K562 (cell line): ENCODE measurements around the gene POSTN. TPM values are rescaled to one million over a fixed set of nuclear protein-coding genes. Genes with fewer than 3 reads are reported as not detected.

Source experiments
- ATAC-seq: fragments of 200-7000 bp; cut with Tn5 transposase; 3 replicates; pipeline ENCODE4 v1.9.1; 2020; ENCODE audit warnings: moderate library complexity
- BruUV-seq: library from RNA; stranded (reverse); fragments of 400-500 nt; replicated peaks from 2 replicates; lab custom pipeline; 2021; lab: Mats Ljungman, UMichigan
- CTCF ChIA-PET: fragments of 300-600 bp; formaldehyde crosslinking; extraction: SDS; loops from one replicate; lab custom pipeline; 2021; ENCODE audit warnings: low intra/inter-chr PET ratio; lab: Yijun Ruan, JAX
- POLR2A ChIA-PET: fragments of 300-600, 350-650 bp; sonication (Branson Sonifier 250); formaldehyde crosslinking; extraction: SDS; loops from one replicate; lab custom pipeline; 2021; ENCODE audit warnings: antibody characterized with exemption, inconsistent platforms; lab: Yijun Ruan, JAX
- DNase-seq, 4 experiments: peaks; one replicate each; pipeline versions ENCODE4 v3.0.0 to v3.0.0-alpha.2; 2011 to 2018; ENCODE audit warnings: low spot score in 3 of 4, mixed read lengths in 3 of 4; ENCODE audit errors: extremely low read depth in 1 of 4
- FAIRE-seq: peaks from 2 replicates; lab custom pipeline; 2011; peaks lifted over from hg19 to GRCh38; lab: Jason Lieb, UNC
- H2AFZ ChIP-seq: 2 replicates; pipeline ENCODE4 v1.6.0; 2011; ENCODE audit warnings: low read depth, low read length, control low read depth, inconsistent platforms
- H3K27ac ChIP-seq: fragments of 200-600 bp; 3 replicates; pipeline ENCODE4 v1.8.0; 2011; ENCODE audit warnings: low read depth, mild to moderate bottlenecking, control low read depth, inconsistent platforms, low read length, moderate library complexity, mixed read lengths; ENCODE audit errors: extremely low read depth
- H3K27me3 ChIP-seq, 2 experiments: fragments of 300-600 bp in 1 of 2; 2 replicates in 1 of 2; 3 replicates in 1 of 2; pipeline versions ENCODE4 v1.6.0 to v1.8.0; 2011; ENCODE audit warnings: inconsistent platforms in 2 of 2, low read length in 2 of 2, mild to moderate bottlenecking in 1 of 2, mixed read lengths in 1 of 2, moderate library complexity in 1 of 2; ENCODE audit not compliant: control insufficient read depth in 2 of 2, insufficient read depth in 2 of 2
- H3K36me3 ChIP-seq: fragments of 300-600 bp; 3 replicates; pipeline ENCODE4 v1.8.0; 2011; ENCODE audit warnings: mild to moderate bottlenecking, low read length, inconsistent platforms; ENCODE audit not compliant: control insufficient read depth, insufficient read depth
- H3K4me1 ChIP-seq, 2 experiments: fragments of 200-600 bp in 1 of 2; replicated peaks in 1 of 2; 2 replicates in 1 of 2; 3 replicates in 1 of 2; pipeline versions ENCODE4 v1.5.1 to v1.8.0; 2011; ENCODE audit warnings: inconsistent platforms in 2 of 2, low read length in 2 of 2, mild to moderate bottlenecking in 1 of 2, mixed read lengths in 1 of 2, moderate library complexity in 1 of 2; ENCODE audit not compliant: control insufficient read depth in 2 of 2, insufficient read depth in 2 of 2
- H3K4me2 ChIP-seq: 2 replicates; pipeline ENCODE4 v1.6.1; 2011; ENCODE audit warnings: low read length, control low read depth, inconsistent platforms, mixed read lengths; ENCODE audit not compliant: insufficient read depth
- H3K4me3 ChIP-seq: fragments of 200-600 bp; sonication (generic), shearing (Covaris generic); 2 replicates; pipeline ENCODE4 v1.5.1; 2016; ENCODE audit warnings: control low read depth, inconsistent platforms
- H3K79me2 ChIP-seq: fragments of 200-600 bp; 3 replicates; pipeline ENCODE4 v1.8.0; 2011; ENCODE audit warnings: low read length, inconsistent platforms; ENCODE audit not compliant: control insufficient read depth, insufficient read depth
- H3K9ac ChIP-seq, 2 experiments: 2 replicates each; pipeline versions ENCODE4 v1.6.0 to v1.6.1; 2011; ENCODE audit warnings: low read depth in 2 of 2, low read length in 2 of 2, control low read depth in 1 of 2, inconsistent platforms in 1 of 2, mild to moderate bottlenecking in 1 of 2, mixed read lengths in 1 of 2; ENCODE audit not compliant: insufficient read depth in 1 of 2
- H3K9me1 ChIP-seq: one replicate; pipeline ENCODE4 v1.6.0; 2011; ENCODE audit warnings: inconsistent platforms, mild to moderate bottlenecking, low read length, moderate library complexity; ENCODE audit not compliant: control insufficient read depth, insufficient read depth
- H3K9me3 ChIP-seq: replicated peaks from 2 replicates; pipeline ENCODE4 v1.5.1; 2011; ENCODE audit warnings: low read depth, low read length, inconsistent platforms; ENCODE audit not compliant: control insufficient read depth, insufficient read depth
- H4K20me1 ChIP-seq: replicated peaks from 2 replicates; pipeline ENCODE4 v1.6.1; 2011; ENCODE audit warnings: low read length, inconsistent platforms, mixed read lengths; ENCODE audit not compliant: control insufficient read depth, insufficient read depth
- BCL6 ChIP-seq: fragments of 250-450 bp; sonication (Bioruptor Pico); IDR thresholded peaks from 2 replicates; pipeline ENCODE4 v1.4.0; 2020
- BRF2 ChIP-seq: IDR thresholded peaks from 3 replicates; pipeline ENCODE4 v1.6.1; 2011; ENCODE audit warnings: borderline replicate concordance, mild to moderate bottlenecking; ENCODE audit not compliant: insufficient read length, insufficient read depth
- GATAD2A ChIP-seq: fragments of 450-650 bp; IDR thresholded peaks from 2 replicates; pipeline ENCODE4 v1.6.1; 2017
- JUNB ChIP-seq: fragments of 450-650 bp; formaldehyde crosslinking; conservative IDR thresholded peaks from 2 replicates; pipeline ENCODE4 v1.4.0; 2020; ENCODE audit warnings: mild to moderate bottlenecking
- MYBL2 ChIP-seq, 2 experiments: fragments of 450-650 bp in 1 of 2; sonication (generic) in 1 of 2; formaldehyde crosslinking in 1 of 2; IDR thresholded peaks; 2 replicates each; pipeline versions ENCODE4 v1.6.1 to v1.8.1; 2017 to 2022; ENCODE audit warnings: borderline replicate concordance in 1 of 2, inconsistent platforms in 1 of 2, low read depth in 1 of 2, mild to moderate bottlenecking in 1 of 2, missing genetic modification reagents in 1 of 2, moderate library complexity in 1 of 2
- MYC ChIP-seq, 2 experiments: fragments of 250-450 bp in 1 of 2; sonication (Bioruptor Pico) in 1 of 2; IDR thresholded peaks; 2 replicates each; pipeline versions ENCODE4 v1.5.1 to v1.6.1; 2012 to 2021; ENCODE audit warnings: low read depth in 2 of 2, borderline replicate concordance in 1 of 2, improper control_type of control experiment in 1 of 2, low read length in 1 of 2, mild to moderate bottlenecking in 1 of 2, moderate library complexity in 1 of 2
- RNF2 ChIP-seq: sonication (generic); IDR thresholded peaks from 2 replicates; pipeline ENCODE4 v1.6.1; 2016
- ZNF512 ChIP-seq: IDR thresholded peaks from 2 replicates; pipeline ENCODE4 v1.6.1; 2016; ENCODE audit warnings: missing genetic modification characterization, missing compliant biosample characterization
- ZNF644 ChIP-seq: fragments of 200-800 bp; sonication (Bioruptor generic); IDR thresholded peaks from 2 replicates; pipeline ENCODE4 v1.6.1; 2016; ENCODE audit warnings: low read depth, missing genetic modification characterization, missing compliant biosample characterization
- WGBS: fragments of 100-300 bp; shearing (Covaris generic); methylation state at CpG from one replicate; pipeline ENCODE4 v1.1.6; 2016; ENCODE audit warnings: low coverage, mixed read lengths; ENCODE audit not compliant: insufficient coverage; ENCODE audit errors: missing lambda C conversion rate; 5-methylcytosine and 5-hydroxymethylcytosine counted together
- in situ Hi-C: fragments of 300-500 bp; cut with MboI; formaldehyde crosslinking; loops from 4 replicates; pipeline ENCODE4 v1.15.0; 2018; ENCODE audit warnings: inconsistent platforms, mixed read lengths
- intact Hi-C: fragments of 100-400 bp; cut with micrococcal nuclease; formaldehyde crosslinking; loops from 2 replicates; pipeline ENCODE4 v1.14.2; 2022
- polyA plus RNA-seq, 8 experiments: library from polyadenylated mRNA; depleted of rRNA in 4 of 8; stranded (reverse) in 5 of 8; unstranded in 3 of 8; fragments of >200 nt; fragmentation: Nextera tagmentation in 2 of 8; fragmentation: Illumina TruSeq in 1 of 8; extraction: Ambion mirVana in 2 of 8; extraction: Trizol in 1 of 8; gene quantifications; 2 replicates each; pipeline versions ENCODE4 v1.2.1 to v1.2.3, GENCODE V29; 2011 to 2014; ENCODE audit warnings: inconsistent platforms in 1 of 8, missing spikeins in 1 of 8
- total RNA-seq, 7 experiments: library from RNA; depleted of rRNA in 6 of 7; stranded (reverse); fragments of >200 nt in 6 of 7; fragmentation: Illumina TruSeq in 2 of 7; extraction: Trizol in 2 of 7; gene quantifications; 2 replicates each; pipeline versions ENCODE4 v1.2.1 to v1.2.3, GENCODE V29; 2011 to 2021; ENCODE audit warnings: low replicate concordance in 1 of 7

The POSTN gene
- total and polyA plus RNA-seq, 9 of the 15 experiments (the other 6 are each of a cell fraction or from before 2014, with no cell fraction given): 0.01 to 0.04 TPM; not detected in 7

- in situ Hi-C loops: loop anchor here (25.0 kb wide), 1 partner anchor 501 kb away; the partner anchor contains the start of gene CSNK1A1L
- H3K9me3 ChIP-seq: no peaks in the 10 kb centered on the region
- H3K4me3 ChIP-seq: no peak overlapping the region
- CTCF ChIA-PET: no interaction called here
- H3K79me2 ChIP-seq: no peaks in the 10 kb centered on the region
- BruUV-seq: no TSS peak
- H3K4me2 ChIP-seq: no peak overlapping the region
- H3K9ac ChIP-seq: no peak overlapping the region
- no peaks in the 10 kb centered on the region for H3K36me3 ChIP-seq
- 0% methylated on average over 3 of the region's 3 CpGs for WGBS
- POLR2A ChIA-PET: no interaction called here
- no peak overlapping the region for H2AFZ ChIP-seq
- DNase-seq (no peak), FAIRE-seq (no peak), ATAC-seq (no peak)
- H3K4me1 ChIP-seq: no peaks in the 10 kb centered on the region
- intact Hi-C loops: no loop called here
- H3K27ac ChIP-seq: no peak overlapping the region
- no peaks in the 10 kb centered on the region for H4K20me1 ChIP-seq
- H3K9me1 ChIP-seq: no peaks in the 10 kb centered on the region
- TF ChIP-seq BRF2: no peak
- no peak for TF ChIP-seq ZNF644 (tag)
- TF ChIP-seq JUNB (CRISPR knock-in tag): no peak
- TF ChIP-seq GATAD2A: no peak
- TF ChIP-seq MYC (IDR thresholded peaks at IDR 0.05; ENCODE audit: low read depth, low read length): no peak
- TF ChIP-seq MYC (CRISPR knock-in tag; IDR thresholded peaks at IDR 0.05; ENCODE audit: borderline replicate concordance, low read depth): no peak
- no peak for TF ChIP-seq ZNF512 (tag)
- TF ChIP-seq BCL6 (CRISPR knock-in tag): no peak
- TF ChIP-seq RNF2: no peak
- TF ChIP-seq MYBL2 (IDR thresholded peaks at IDR 0.05; ENCODE audit: low read depth): no peak
- TF ChIP-seq MYBL2 (CRISPR knock-in tag; IDR thresholded peaks at IDR 0.05; ENCODE audit: borderline replicate concordance): no peak
- no peaks in the 10 kb centered on the region for H3K27me3 ChIP-seq
These were observed 14.7 kb upstream of the POSTN start for GRCh38 chr13:37613236-37613635.
